ENCODE results near the gene PLXNB1.
A peak's percentile ranks its signal among the peaks of the same experiment; 100 is the strongest.

The PLXNB1 gene

DNA sequence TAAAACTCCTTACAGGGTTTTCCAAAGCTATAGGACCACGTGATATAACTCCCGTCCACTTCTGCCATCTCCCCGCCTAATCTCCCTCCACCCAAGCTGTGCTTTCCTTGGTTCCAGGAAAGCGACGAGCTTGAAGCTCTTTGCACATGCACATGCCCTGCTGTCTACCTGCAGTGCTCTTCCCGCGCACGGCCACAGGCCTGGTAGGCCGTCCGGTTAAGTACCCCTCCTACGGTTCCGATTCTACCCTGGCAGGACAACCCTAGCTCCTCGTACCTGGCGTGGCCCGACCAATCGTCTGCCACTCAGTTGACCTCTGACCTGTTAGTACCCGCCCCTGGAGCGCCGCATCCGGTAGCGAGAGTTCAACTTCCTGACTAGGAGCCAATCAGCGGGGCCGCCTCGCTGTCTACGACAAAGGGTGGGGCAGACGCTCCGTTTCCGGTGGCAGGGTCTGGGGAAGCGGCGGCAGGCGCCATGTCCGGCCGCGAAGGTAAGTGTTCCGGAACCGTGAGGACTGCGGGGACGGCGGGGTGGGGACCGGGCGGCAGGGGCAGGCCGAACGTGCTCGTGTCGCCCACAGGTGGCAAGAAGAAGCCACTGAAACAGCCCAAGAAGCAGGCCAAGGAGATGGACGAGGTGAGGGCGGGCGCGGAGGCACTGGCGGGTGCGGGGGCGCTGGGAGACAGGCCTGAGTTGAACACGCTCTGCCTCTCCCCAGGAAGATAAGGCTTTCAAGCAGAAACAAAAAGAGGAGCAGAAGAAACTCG, 10.1 kb upstream of the PLXNB1 start, which contains the start of the genes CCDC51 and TMA7:
Gene CCDC51, minus strand, starts transcription at position 300 of the 770 bp plus-strand sequence. CDS start 4,991 bp downstream, outside the sequence.
Gene TMA7, plus strand, starts transcription at position 438 of the 770 bp plus-strand sequence. Its CDS starts 40 bp downstream, at position 478.
- no peaks in the 10 kb centered on the region for H3K27me3 ChIP-seq (ENCODE audit: control insufficient read depth, insufficient read depth, low read length)
- peak within 1 kb of the TSS; percentile 67 for H3K9ac ChIP-seq (ENCODE audit: low read depth, low read length)
- peak within 1 kb of the TSS; percentile 85 for H3K27ac ChIP-seq (ENCODE audit: low read depth, low read length)
- H3K36me3 ChIP-seq (ENCODE audit: control insufficient read depth, insufficient read depth, low read length): peaks cover 35% of the 10 kb centered on the region
- H3K9me3 ChIP-seq (ENCODE audit: control insufficient read depth, insufficient read depth, low read length): no peaks in the 10 kb centered on the region
- H3K4me3 ChIP-seq (ENCODE audit: low read depth, low read length): peak within 1 kb of the TSS; percentile 85
- 0 out of 2 replicates have a peak, but pooled peaks cover 3% of the 10 kb centered on the region for H3K4me1 ChIP-seq (ENCODE audit: control insufficient read depth, insufficient read depth, low read length)

DNA sequence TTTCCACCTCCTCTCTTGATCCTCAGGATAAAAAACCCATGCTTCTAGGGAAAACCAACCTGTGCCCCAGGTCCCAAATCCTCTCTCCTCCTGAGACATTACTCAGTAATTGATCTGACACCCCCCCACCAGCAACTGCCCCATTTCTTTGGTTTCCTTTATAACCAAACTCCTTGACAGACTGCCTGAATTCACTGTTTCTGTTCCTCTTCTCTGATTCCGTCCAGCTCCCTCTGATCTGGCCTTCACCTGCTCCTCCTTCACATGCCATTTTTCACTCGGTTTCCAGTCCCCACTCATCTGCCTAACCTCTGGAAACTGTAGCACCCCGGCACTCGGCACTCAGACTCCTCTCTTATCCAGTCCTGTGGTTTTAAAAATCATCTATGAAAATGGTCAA, 7.9 kb upstream of the PLXNB1 start:
- no peak overlapping the region for H3K27ac ChIP-seq (ENCODE audit: low read depth, low read length)
- H3K9me3 ChIP-seq (ENCODE audit: control insufficient read depth, insufficient read depth, low read length): no peaks in the 10 kb centered on the region
- peaks cover 36% of the 10 kb centered on the region for H3K36me3 ChIP-seq (ENCODE audit: control insufficient read depth, insufficient read depth, low read length)
- H3K4me1 ChIP-seq (ENCODE audit: control insufficient read depth, insufficient read depth, low read length): 0 out of 2 replicates have a peak, but pooled peaks cover 3% of the 10 kb centered on the region
- no peaks in the 10 kb centered on the region for H3K27me3 ChIP-seq (ENCODE audit: control insufficient read depth, insufficient read depth, low read length)
- H3K9ac ChIP-seq (ENCODE audit: low read depth, low read length): no peak overlapping the region
- no peak overlapping the region for H3K4me3 ChIP-seq (ENCODE audit: low read depth, low read length)

DNA sequence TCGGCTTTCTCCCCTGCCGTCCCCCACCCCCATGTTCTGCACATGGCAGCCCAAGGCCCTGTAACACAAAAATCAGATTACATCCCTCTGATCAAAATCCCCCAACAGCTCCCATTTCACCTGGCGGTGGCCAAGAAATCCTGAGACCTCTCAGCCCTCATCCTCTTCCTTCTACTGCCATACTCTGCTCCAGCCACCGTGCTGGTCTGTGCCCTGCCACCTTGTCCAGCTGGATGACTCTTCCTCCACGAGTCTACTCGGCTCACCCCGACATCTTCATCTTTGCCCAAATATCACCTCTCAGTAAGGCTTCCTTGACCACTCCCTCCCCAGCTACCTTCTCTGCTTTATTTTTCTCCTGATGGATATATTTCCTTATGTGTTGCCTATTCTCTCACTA, 7.0 kb upstream of the PLXNB1 start:
- Histone ChIP-seq H3K9ac (ENCODE audit: low read depth, low read length) (no peak overlapping the region), H3K36me3 (ENCODE audit: control insufficient read depth, insufficient read depth, low read length) (peaks cover 37% of the 10 kb centered on the region), H3K4me1 (ENCODE audit: control insufficient read depth, insufficient read depth, low read length) (0 out of 2 replicates have a peak, but pooled peaks cover 3% of the 10 kb centered on the region), H3K4me3 (ENCODE audit: low read depth, low read length) (no peak overlapping the region), H3K27me3 (ENCODE audit: control insufficient read depth, insufficient read depth, low read length) (no peaks in the 10 kb centered on the region), H3K27ac (ENCODE audit: low read depth, low read length) (no peak overlapping the region), H3K9me3 (ENCODE audit: control insufficient read depth, insufficient read depth, low read length) (no peaks in the 10 kb centered on the region)

DNA sequence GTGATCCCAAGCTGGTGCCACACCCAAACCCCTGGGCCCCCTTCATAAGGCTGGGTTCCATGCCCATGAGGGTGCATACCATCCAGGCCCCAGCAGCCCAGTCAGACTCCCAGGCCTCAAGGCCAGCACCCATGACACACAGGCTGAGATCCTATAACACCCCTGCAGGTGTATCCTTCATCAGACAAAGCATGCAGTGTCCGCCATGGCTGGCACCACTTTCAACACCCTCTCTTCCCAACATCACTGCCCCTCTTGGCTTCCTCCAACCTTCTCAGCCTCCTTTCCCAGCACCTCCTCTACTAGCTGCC, 6.5 kb upstream of the PLXNB1 start:
- peak overlapping the region; percentile 21 for H3K27ac ChIP-seq (ENCODE audit: low read depth, low read length)
- H3K9me3 ChIP-seq (ENCODE audit: control insufficient read depth, insufficient read depth, low read length): no peaks in the 10 kb centered on the region
- no peaks in the 10 kb centered on the region for H3K27me3 ChIP-seq (ENCODE audit: control insufficient read depth, insufficient read depth, low read length)
- no peak overlapping the region for H3K9ac ChIP-seq (ENCODE audit: low read depth, low read length)
- H3K4me1 ChIP-seq (ENCODE audit: control insufficient read depth, insufficient read depth, low read length): 0 out of 2 replicates have a peak, but pooled peaks cover 3% of the 10 kb centered on the region
- no peak overlapping the region for H3K4me3 ChIP-seq (ENCODE audit: low read depth, low read length)
- H3K36me3 ChIP-seq (ENCODE audit: control insufficient read depth, insufficient read depth, low read length): peaks cover 37% of the 10 kb centered on the region

DNA sequence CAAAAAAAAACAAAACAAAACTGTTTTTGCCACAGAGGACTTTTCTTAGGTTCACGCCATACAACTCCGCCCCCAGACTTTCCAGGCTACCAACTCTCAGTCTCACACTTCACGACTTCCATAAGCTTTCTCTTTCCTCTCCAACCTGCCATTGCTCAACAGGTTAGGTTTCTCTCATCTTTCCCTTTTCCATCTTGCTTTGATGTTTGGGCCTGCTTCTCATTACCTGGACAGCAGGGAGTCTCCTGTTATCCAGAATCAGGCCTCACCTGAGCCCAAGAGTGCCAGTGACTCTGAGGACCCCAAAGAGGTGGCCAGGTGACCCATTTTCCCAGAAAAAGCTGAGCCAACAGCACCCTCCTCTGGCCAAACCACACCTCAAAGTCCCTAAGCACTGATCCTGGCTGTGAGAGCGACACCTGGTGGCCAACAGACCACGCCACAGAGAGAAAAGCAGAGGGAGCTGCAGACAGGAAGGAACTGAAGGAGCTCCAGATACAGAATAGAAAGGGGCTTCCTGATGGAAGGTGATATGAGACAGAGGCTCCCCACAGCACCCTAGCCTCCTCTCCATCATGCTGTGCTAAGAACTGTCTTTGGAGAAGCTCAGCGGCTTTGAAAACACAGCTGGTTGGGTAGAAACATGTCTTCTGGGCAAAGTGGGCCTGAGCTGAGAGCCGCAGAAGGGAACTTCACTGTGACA, 6.0 kb upstream of the PLXNB1 start:
- Histone ChIP-seq H3K9me3 (ENCODE audit: control insufficient read depth, insufficient read depth, low read length) (no peaks in the 10 kb centered on the region), H3K27ac (ENCODE audit: low read depth, low read length) (peak overlapping the region; percentile 21), H3K36me3 (ENCODE audit: control insufficient read depth, insufficient read depth, low read length) (peaks cover 35% of the 10 kb centered on the region), H3K4me3 (ENCODE audit: low read depth, low read length) (no peak overlapping the region), H3K4me1 (ENCODE audit: control insufficient read depth, insufficient read depth, low read length) (peaks cover 5% of the 10 kb centered on the region), H3K27me3 (ENCODE audit: control insufficient read depth, insufficient read depth, low read length) (no peaks in the 10 kb centered on the region), H3K9ac (ENCODE audit: low read depth, low read length) (no peak overlapping the region)

DNA sequence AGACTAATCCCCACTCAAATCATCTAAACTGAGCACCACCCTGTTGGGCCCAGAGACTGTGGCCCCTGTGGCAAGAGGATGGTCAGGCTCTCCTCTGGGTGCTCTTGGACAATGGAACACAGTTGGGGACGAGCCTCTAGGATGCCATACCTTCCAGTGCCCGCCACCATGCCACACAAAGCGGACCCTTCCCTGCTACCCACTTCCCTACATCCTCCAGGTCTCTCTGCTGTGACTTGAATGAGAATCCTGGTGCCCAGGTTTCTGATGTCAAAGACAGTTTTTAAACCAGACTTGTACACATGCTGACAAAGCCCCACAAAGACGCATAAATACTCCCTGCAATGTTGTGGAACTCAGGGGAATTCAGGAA, 5.3 kb upstream of the PLXNB1 start:
- Histone ChIP-seq H3K9me3 (ENCODE audit: control insufficient read depth, insufficient read depth, low read length) (no peaks in the 10 kb centered on the region), H3K27me3 (ENCODE audit: control insufficient read depth, insufficient read depth, low read length) (no peaks in the 10 kb centered on the region), H3K4me3 (ENCODE audit: low read depth, low read length) (no peak overlapping the region), H3K9ac (ENCODE audit: low read depth, low read length) (no peak overlapping the region), H3K36me3 (ENCODE audit: control insufficient read depth, insufficient read depth, low read length) (peaks cover 35% of the 10 kb centered on the region), H3K4me1 (ENCODE audit: control insufficient read depth, insufficient read depth, low read length) (peaks cover 12% of the 10 kb centered on the region), H3K27ac (ENCODE audit: low read depth, low read length) (no peak overlapping the region)

DNA sequence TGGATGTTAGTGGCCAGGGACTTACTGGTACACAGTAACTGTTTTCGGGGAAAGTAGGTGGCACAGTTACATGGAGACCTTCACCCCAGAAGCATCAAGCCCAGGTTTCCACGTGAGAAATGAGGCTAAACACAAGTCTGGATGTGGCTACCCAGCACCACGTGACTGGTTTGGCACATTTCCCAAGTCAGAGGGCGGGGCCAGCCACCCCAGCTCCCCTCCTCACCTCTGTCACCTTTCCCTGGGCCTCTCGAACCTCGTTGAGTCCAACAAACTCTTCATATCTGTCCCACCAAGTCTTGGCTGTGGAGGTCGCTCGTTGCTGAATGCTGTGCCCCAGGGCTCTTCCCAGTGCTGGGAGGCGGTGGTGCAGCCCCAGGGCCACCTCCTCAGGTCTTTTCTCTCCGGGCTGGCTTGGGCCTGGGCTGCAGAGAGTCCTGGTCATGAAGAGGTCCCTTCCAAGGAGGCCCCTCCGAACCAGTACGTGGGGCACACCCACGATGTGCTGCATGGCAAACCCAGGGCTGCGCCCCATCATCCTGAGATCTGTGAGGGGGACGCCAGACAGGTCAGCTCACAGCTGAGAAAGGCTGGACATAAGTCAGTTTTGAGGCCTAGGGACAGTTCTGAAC, 4.8 kb upstream of the PLXNB1 start:
- H3K4me3 ChIP-seq (ENCODE audit: low read depth, low read length): no peak overlapping the region
- H3K9me3 ChIP-seq (ENCODE audit: control insufficient read depth, insufficient read depth, low read length): no peaks in the 10 kb centered on the region
- peaks cover 35% of the 10 kb centered on the region for H3K36me3 ChIP-seq (ENCODE audit: control insufficient read depth, insufficient read depth, low read length)
- no peaks in the 10 kb centered on the region for H3K27me3 ChIP-seq (ENCODE audit: control insufficient read depth, insufficient read depth, low read length)
- no peak overlapping the region for H3K9ac ChIP-seq (ENCODE audit: low read depth, low read length)
- no peak overlapping the region for H3K27ac ChIP-seq (ENCODE audit: low read depth, low read length)
- H3K4me1 ChIP-seq (ENCODE audit: control insufficient read depth, insufficient read depth, low read length): peaks cover 14% of the 10 kb centered on the region

DNA sequence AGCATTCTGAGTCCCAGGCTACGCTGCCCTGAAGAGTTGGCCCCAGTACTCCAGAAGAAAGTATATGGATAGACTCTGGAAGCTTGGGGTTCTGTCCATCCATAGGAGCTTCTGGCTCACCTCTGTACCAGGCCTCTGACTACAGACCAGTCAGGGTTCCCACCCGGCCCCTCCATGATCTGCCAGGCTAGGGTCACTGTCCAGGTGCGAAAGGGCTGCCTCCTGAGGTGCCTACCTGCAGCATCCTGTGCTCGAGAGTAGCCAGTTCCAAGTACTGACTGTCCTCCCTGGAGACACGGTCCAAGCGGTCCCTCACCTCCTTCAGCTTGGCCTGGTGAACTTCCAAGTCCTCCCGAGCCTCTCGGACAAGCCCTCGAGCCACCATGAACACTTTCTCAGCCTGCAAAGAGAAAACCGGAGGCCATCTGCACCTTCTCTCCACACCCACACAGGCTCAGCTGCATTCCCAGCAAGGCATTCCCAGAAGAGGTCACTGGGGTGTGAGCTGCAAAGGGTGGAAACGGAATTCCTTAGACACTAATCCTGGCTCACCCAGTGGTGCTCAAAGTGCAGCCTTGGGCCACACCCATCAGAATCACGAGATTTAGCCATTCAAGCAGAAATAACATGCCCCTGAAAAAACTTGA, 3.7 kb upstream of the PLXNB1 start:
- Histone ChIP-seq H3K9me3 (ENCODE audit: control insufficient read depth, insufficient read depth, low read length) (no peaks in the 10 kb centered on the region), H3K27ac (ENCODE audit: low read depth, low read length) (peak overlapping the region; percentile 16), H3K36me3 (ENCODE audit: control insufficient read depth, insufficient read depth, low read length) (peaks cover 35% of the 10 kb centered on the region), H3K4me1 (ENCODE audit: control insufficient read depth, insufficient read depth, low read length) (peaks cover 14% of the 10 kb centered on the region), H3K27me3 (ENCODE audit: control insufficient read depth, insufficient read depth, low read length) (no peaks in the 10 kb centered on the region), H3K4me3 (ENCODE audit: low read depth, low read length) (no peak overlapping the region), H3K9ac (ENCODE audit: low read depth, low read length) (no peak overlapping the region)

DNA sequence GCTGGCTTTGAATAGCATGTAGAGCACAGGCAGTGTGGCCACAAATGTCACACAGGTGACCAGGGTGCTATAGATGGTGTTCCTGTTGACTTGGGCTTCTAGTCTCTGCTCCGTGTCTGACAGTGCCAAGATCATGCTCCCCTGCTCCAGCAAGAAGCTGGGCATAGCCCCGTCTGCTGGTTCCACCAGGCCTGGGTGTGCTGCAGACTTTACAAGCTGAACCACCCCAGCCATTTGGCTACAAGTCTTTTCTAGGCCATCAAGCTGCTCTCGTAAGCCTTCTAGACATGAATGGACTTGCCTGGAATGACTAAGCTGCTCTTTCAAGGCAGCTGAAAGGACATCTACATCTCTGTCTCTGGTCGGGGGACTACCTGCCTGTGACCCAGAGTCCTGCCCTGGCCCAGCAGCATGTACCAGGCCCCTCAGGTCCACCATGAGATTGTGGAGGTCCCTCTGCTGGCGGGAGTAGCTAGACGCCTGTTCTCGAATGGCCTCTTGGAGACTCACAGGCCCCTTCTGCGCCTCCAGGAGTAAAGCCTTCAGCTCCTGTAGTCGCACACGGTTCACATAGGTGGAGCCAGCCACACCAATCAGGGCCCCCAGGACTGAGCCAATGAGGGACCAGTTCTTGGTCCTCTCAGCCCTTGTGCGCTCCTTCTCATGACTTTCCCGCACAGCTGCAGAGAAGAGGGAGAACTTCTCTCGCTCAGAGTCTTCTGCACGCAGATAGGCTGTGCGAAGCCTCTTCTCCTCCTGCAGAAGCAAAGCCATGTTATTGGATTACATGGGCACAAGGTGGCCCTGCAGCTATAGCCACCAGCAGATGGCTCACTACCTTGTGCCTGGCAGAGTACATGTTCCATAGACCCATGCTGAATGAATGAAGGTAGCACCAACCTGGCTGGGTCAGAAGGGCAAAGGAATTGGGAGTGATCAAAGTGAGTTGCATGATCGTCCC, 2.8 kb upstream of the PLXNB1 start:
- no peaks in the 10 kb centered on the region for H3K9me3 ChIP-seq (ENCODE audit: control insufficient read depth, insufficient read depth, low read length)
- H3K9ac ChIP-seq (ENCODE audit: low read depth, low read length): no peak overlapping the region
- no peak overlapping the region for H3K4me3 ChIP-seq (ENCODE audit: low read depth, low read length)
- H3K36me3 ChIP-seq (ENCODE audit: control insufficient read depth, insufficient read depth, low read length): peaks cover 35% of the 10 kb centered on the region
- H3K27me3 ChIP-seq (ENCODE audit: control insufficient read depth, insufficient read depth, low read length): no peaks in the 10 kb centered on the region
- H3K4me1 ChIP-seq (ENCODE audit: control insufficient read depth, insufficient read depth, low read length): peaks cover 20% of the 10 kb centered on the region
- H3K27ac ChIP-seq (ENCODE audit: low read depth, low read length): peak overlapping the region; percentile 16
